Osteoblast (primary cell): Measurements from ENCODE around the gene RTF2. TPM values are rescaled to one million over a fixed set of nuclear protein-coding genes. Genes with fewer than 3 reads are reported as not detected.

Experiments used
- DNase-seq: peaks from one replicate; pipeline ENCODE4 v3.0.0; 2011; ENCODE audit warnings: low spot score, mixed read lengths; ENCODE audit not compliant: insufficient read length; ENCODE audit errors: missing footprints
- H2AFZ ChIP-seq: 2 replicates; pipeline ENCODE4 v1.6.0; 2011; ENCODE audit warnings: mild to moderate bottlenecking, low read length
- H3K27ac ChIP-seq: 2 replicates; pipeline ENCODE4 v1.5.1; 2011; ENCODE audit warnings: mild to moderate bottlenecking, low read depth, low read length, moderate library complexity
- H3K27me3 ChIP-seq: 2 replicates; pipeline ENCODE4 v1.6.0; 2012; ENCODE audit warnings: mild to moderate bottlenecking, control low read depth, inconsistent platforms, low read length, moderate library complexity; ENCODE audit not compliant: insufficient read depth
- H3K36me3 ChIP-seq: 2 replicates; pipeline ENCODE4 v1.5.1; 2011; ENCODE audit warnings: mild to moderate bottlenecking, low read length, control low read depth, moderate library complexity; ENCODE audit not compliant: insufficient read depth
- H3K4me1 ChIP-seq: 2 replicates; pipeline ENCODE4 v1.5.1; 2011; ENCODE audit warnings: mild to moderate bottlenecking, low read length, control low read depth, moderate library complexity; ENCODE audit not compliant: insufficient read depth
- H3K4me2 ChIP-seq: 2 replicates; pipeline ENCODE4 v1.6.0; 2011; ENCODE audit warnings: mild to moderate bottlenecking, low read length; ENCODE audit not compliant: insufficient read depth
- H3K4me3 ChIP-seq: fragments of 200-600 bp; sonication (generic); 3 replicates; pipeline ENCODE4 v1.5.1; 2012; ENCODE audit warnings: mild to moderate bottlenecking, low read length, inconsistent platforms; ENCODE audit not compliant: insufficient read depth
- H3K79me2 ChIP-seq: 2 replicates; pipeline ENCODE4 v1.6.0; 2012; ENCODE audit warnings: mild to moderate bottlenecking, low read length, control low read depth, inconsistent platforms; ENCODE audit not compliant: insufficient read depth
- H3K9me3 ChIP-seq: 2 replicates; pipeline ENCODE4 v1.5.1; 2011; ENCODE audit warnings: low read depth, low read length, control low read depth
- H4K20me1 ChIP-seq: 2 replicates; pipeline ENCODE4 v1.6.0; 2012; ENCODE audit warnings: mild to moderate bottlenecking, low read length, control low read depth; ENCODE audit not compliant: insufficient read depth
- total RNA-seq: library from RNA; depleted of rRNA; stranded (reverse); fragments of >200 nt; gene quantifications from 2 replicates; pipeline ENCODE4 v1.2.3, GENCODE V29; 2012
- TF ChIP-seq, protein P1 (sequence below): IDR thresholded peaks from 2 replicates; pipeline ENCODE4 v1.5.1; 2011; ENCODE audit warnings: mild to moderate bottlenecking, low read depth, low read length, moderate library complexity; ENCODE audit errors: extremely low read depth

The RTF2 gene
- total RNA-seq, 1 donor: 69.1 TPM

DNA sequence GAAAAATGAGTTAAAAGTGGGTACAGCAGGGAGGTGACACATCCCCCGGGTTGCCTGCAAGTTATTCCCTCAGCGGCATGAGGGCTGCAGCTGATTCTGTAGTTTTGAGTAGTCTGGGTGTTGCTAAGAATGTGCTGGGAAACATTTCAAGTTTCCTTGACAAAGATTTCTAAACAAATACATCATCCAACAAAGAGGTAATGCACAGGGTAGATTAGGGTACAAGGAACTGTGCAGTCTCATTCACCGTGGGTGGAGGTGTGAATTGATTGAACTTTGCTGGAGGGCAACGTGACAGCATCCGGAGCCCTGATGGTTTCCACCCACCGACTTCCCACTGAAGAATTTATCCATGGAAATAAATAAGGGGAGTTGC, 34.6 kb upstream of the RTF2 start:
- peaks cover 23% of the 10 kb centered on the region for H3K4me1 ChIP-seq
- H3K4me2 ChIP-seq: peak overlapping the region; percentile 35
- peak overlapping the region; percentile 24 for H2AFZ ChIP-seq

DNA sequence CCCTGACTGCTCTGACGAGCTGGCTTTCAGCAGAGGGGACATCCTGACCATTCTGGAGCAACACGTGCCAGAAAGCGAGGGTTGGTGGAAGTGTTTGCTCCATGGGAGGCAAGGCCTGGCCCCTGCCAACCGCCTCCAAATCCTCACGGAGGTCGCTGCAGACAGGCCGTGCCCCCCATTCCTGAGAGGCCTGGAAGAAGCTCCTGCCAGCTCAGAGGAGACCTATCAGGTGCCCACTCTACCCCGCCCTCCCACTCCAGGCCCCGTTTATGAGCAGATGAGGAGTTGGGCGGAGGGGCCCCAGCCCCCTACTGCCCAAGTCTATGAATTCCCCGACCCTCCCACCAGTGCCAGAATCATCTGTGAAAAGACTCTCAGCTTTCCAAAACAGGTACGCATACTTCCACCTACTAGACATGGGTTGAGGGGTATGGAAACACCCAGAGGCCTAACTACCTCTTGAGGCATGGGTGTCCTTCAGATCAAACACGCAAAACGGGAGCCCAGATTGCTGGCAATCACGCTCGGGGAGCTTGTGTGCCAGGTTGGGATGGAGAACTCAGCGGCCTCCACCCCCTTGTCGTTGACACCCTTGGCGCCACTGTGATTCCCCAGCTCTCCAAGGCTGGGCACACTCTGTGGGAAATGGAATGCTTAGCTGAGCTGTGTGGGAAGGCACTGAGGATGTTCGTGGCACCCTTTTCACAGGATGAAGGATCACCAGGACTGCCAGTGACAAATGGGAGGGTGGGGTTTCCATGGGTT, 31.0 kb upstream of the RTF2 start:
- Histone ChIP-seq H3K4me2 (no peak overlapping the region), H3K36me3 (no peaks in the 10 kb centered on the region), H3K27me3 (no peaks in the 10 kb centered on the region), H4K20me1 (no peaks in the 10 kb centered on the region), H3K27ac (peak overlapping the region; percentile 44), H3K79me2 (no peaks in the 10 kb centered on the region), H3K4me1 (peaks cover 29% of the 10 kb centered on the region), H2AFZ (no peak overlapping the region), H3K9me3 (no peaks in the 10 kb centered on the region), H3K4me3 (no peak overlapping the region)
- TF ChIP-seq, protein P1, sequence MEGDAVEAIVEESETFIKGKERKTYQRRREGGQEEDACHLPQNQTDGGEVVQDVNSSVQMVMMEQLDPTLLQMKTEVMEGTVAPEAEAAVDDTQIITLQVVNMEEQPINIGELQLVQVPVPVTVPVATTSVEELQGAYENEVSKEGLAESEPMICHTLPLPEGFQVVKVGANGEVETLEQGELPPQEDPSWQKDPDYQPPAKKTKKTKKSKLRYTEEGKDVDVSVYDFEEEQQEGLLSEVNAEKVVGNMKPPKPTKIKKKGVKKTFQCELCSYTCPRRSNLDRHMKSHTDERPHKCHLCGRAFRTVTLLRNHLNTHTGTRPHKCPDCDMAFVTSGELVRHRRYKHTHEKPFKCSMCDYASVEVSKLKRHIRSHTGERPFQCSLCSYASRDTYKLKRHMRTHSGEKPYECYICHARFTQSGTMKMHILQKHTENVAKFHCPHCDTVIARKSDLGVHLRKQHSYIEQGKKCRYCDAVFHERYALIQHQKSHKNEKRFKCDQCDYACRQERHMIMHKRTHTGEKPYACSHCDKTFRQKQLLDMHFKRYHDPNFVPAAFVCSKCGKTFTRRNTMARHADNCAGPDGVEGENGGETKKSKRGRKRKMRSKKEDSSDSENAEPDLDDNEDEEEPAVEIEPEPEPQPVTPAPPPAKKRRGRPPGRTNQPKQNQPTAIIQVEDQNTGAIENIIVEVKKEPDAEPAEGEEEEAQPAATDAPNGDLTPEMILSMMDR: no peak
- no peak for DNase-seq

More for the DNA sequence above, 34.6 kb upstream of the RTF2 start:
- Histone ChIP-seq H3K9me3 (no peaks in the 10 kb centered on the region), H3K36me3 (no peaks in the 10 kb centered on the region), H3K27ac (peak overlapping the region; percentile 86), H3K4me3 (no peak overlapping the region), H4K20me1 (no peaks in the 10 kb centered on the region), H3K27me3 (no peaks in the 10 kb centered on the region), H3K79me2 (no peaks in the 10 kb centered on the region)
- TF ChIP-seq, protein P1: no peak
- DNase-seq: peak; percentile 87

DNA sequence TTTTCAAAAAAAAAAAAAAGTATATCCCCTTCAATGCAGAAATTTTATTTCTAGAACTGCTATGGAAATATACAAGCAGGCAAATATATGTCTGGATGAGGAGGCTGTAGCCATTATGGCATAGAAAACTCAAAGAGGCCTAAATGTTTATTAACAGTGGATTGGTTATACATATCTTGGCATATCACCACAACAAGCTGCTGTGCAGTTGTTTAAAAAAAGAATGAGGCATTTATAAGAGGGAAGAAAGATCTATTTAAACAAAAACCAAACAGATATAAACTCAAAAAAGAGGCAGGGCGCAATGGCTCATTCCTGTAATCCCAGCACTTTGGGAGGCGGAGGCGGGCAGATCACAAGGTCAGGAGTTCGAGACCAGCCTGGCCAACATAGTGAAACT, 30.1 kb upstream of the RTF2 start:
- DNase-seq: no peak
- peaks cover 27% of the 10 kb centered on the region for H3K4me1 ChIP-seq
- TF ChIP-seq, protein P1: no peak

DNA sequence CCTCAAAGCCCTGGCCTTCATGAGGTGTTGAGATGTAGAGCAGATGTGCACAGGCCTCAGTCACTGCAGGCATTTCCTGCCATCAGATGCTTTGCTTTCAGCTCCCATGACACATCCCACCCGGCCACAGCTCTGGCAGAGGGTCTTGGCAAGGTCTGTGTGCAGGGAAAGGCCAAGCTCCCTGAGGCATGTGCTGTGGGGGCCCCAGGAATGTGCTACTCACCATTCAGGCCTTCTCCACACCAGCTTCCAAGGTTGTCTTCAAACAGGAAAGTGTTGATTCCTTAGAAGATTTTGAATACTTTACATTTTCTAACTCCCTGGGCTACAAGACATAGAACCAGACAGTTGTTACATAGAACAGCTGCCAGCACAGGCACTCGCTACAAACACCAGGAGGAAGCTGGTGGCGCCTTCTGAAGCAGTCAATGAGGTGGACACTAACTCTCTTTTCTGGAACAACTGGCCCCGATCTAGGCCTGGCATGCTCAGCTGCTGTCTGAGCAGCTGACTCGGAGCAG, 28.6 kb upstream of the RTF2 start:
- H2AFZ ChIP-seq: peak overlapping the region; percentile 21
- H3K9me3 ChIP-seq: no peaks in the 10 kb centered on the region
- H4K20me1 ChIP-seq: no peaks in the 10 kb centered on the region
- H3K4me1 ChIP-seq: peaks cover 20% of the 10 kb centered on the region
- peak overlapping the region; percentile 29 for H3K4me2 ChIP-seq
- H3K79me2 ChIP-seq: no peaks in the 10 kb centered on the region
- H3K27ac ChIP-seq: peak overlapping the region; percentile 85
- DNase-seq: peak; percentile 95
- no peaks in the 10 kb centered on the region for H3K36me3 ChIP-seq
- no peaks in the 10 kb centered on the region for H3K27me3 ChIP-seq
- H3K4me3 ChIP-seq: no peak overlapping the region
- TF ChIP-seq, protein P1: no peak

More for the DNA sequence above, 30.1 kb upstream of the RTF2 start:
- Histone ChIP-seq H3K4me3 (no peak overlapping the region), H2AFZ (no peak overlapping the region), H3K27ac (peak overlapping the region; percentile 44), H3K79me2 (no peaks in the 10 kb centered on the region), H3K4me2 (no peak overlapping the region), H4K20me1 (no peaks in the 10 kb centered on the region), H3K36me3 (no peaks in the 10 kb centered on the region), H3K9me3 (no peaks in the 10 kb centered on the region), H3K27me3 (no peaks in the 10 kb centered on the region)
